Measurements from ENCODE around the gene AATK.
"Not testable (repeated sequence)": the region's sequence is repeated elsewhere in the genome, so short reads cannot be mapped to it uniquely, and the experiment has no call there.

Gene AATK

GRCh38 chr17:81151278-81151677 is 14.7 kb downstream of the AATK start:
- no peak overlapping the region for H3K4me3 ChIP-seq (ENCODE audit: low read depth, low read length)
- DNase-seq (ENCODE audit: low read depth), result no peak

- no peak for DNase-seq (ENCODE audit: low read depth)
Measured at GRCh38 chr17:81150377-81151077, 15.5 kb downstream of the AATK start.

GRCh38 chr17:81148986-81149533 is 17.0 kb downstream of the AATK start:
- DNase-seq (ENCODE audit: low read depth), result no peak
- no peak overlapping the region for H3K4me3 ChIP-seq (ENCODE audit: low read depth, low read length)

More at GRCh38 chr17:81150377-81151077, 15.5 kb downstream of the AATK start:
- H3K4me3 ChIP-seq (ENCODE audit: low read depth, low read length), result no peak overlapping the region

GRCh38 chr17:81148571-81148970 is 17.4 kb downstream of the AATK start:
- H3K4me3 ChIP-seq (ENCODE audit: low read depth, low read length), result no peak overlapping the region

GRCh38 chr17:81147701-81148100 is 18.3 kb downstream of the AATK start:
- H3K4me3 ChIP-seq (ENCODE audit: low read depth, low read length), result no peak overlapping the region
- no peak for DNase-seq (ENCODE audit: low read depth)

More at GRCh38 chr17:81148571-81148970, 17.4 kb downstream of the AATK start:
- DNase-seq (ENCODE audit: low read depth), result no peak

- not testable (repeated sequence) for H3K4me3 ChIP-seq (ENCODE audit: low read depth, low read length); DNase-seq (ENCODE audit: low read depth)
Measured at GRCh38 chr17:81146208-81146607, 19.8 kb downstream of the AATK start.

GRCh38 chr17:81144423-81144781 is 21.6 kb downstream of the AATK start:
- no peak for DNase-seq (ENCODE audit: low read depth)
- no peak overlapping the region for H3K4me3 ChIP-seq (ENCODE audit: low read depth, low read length)

- no peak overlapping the region for H3K4me3 ChIP-seq (ENCODE audit: low read depth, low read length)
- no peak for DNase-seq (ENCODE audit: low read depth)
Measured at GRCh38 chr17:81143717-81144422, 22.2 kb downstream of the AATK start.

- DNase-seq (ENCODE audit: low read depth), result no peak
- H3K4me3 ChIP-seq (ENCODE audit: low read depth, low read length), result no peak overlapping the region
Measured at GRCh38 chr17:81143200-81143527, 22.9 kb downstream of the AATK start.

- no peak overlapping the region for H3K4me3 ChIP-seq (ENCODE audit: low read depth, low read length)
Measured at GRCh38 chr17:81142301-81143199, 23.5 kb downstream of the AATK start.

GRCh38 chr17:81140695-81141094 is 25.3 kb downstream of the AATK start:
- H3K4me3 ChIP-seq (ENCODE audit: low read depth, low read length), result no peak overlapping the region
- no peak for DNase-seq (ENCODE audit: low read depth)

More at GRCh38 chr17:81142301-81143199, 23.5 kb downstream of the AATK start:
- peak; percentile 12 for DNase-seq (ENCODE audit: low read depth)

GRCh38 chr17:81140018-81140417 is 26.0 kb downstream of the AATK start:
- H3K4me3 ChIP-seq (ENCODE audit: low read depth, low read length), result no peak overlapping the region
- no peak for DNase-seq (ENCODE audit: low read depth)

- DNase-seq (ENCODE audit: low read depth), result no peak
- no peak overlapping the region for H3K4me3 ChIP-seq (ENCODE audit: low read depth, low read length)
Measured at GRCh38 chr17:81139428-81139827, 26.6 kb downstream of the AATK start.

- DNase-seq (ENCODE audit: low read depth), result no peak
- H3K4me3 ChIP-seq (ENCODE audit: low read depth, low read length), result no peak overlapping the region
Measured at GRCh38 chr17:81138500-81138899, 27.5 kb downstream of the AATK start.

GRCh38 chr17:81138083-81138482 is 27.9 kb downstream of the AATK start:
- H3K4me3 ChIP-seq (ENCODE audit: low read depth, low read length), result no peak overlapping the region
- DNase-seq (ENCODE audit: low read depth), result no peak

- DNase-seq (ENCODE audit: low read depth), result no peak
Measured at GRCh38 chr17:81137248-81137647, 28.8 kb downstream of the AATK start.

GRCh38 chr17:81136366-81136765 is 29.7 kb downstream of the AATK start:
- H3K4me3 ChIP-seq (ENCODE audit: low read depth, low read length), result no peak overlapping the region
- DNase-seq (ENCODE audit: low read depth), result no peak

More at GRCh38 chr17:81137248-81137647, 28.8 kb downstream of the AATK start:
- no peak overlapping the region for H3K4me3 ChIP-seq (ENCODE audit: low read depth, low read length)

GRCh38 chr17:81135505-81136278 is 30.3 kb downstream of the AATK start:
- no peak overlapping the region for H3K4me3 ChIP-seq (ENCODE audit: low read depth, low read length)
- no peak for DNase-seq (ENCODE audit: low read depth)
